Astrocyte of the spinal cord (primary cell): ENCODE data around the gene TMED4.

Experiments used
- DNase-seq: peaks from one replicate; pipeline ENCODE4 v3.0.0; 2011; ENCODE audit warnings: low read depth, low spot score
- H3K4me3 ChIP-seq: 2 replicates; pipeline ENCODE4 v1.5.1; 2011; ENCODE audit warnings: low read depth, mild to moderate bottlenecking, low read length, moderate library complexity
- in situ Hi-C: cut with HindIII; loops from 2 replicates; pipeline ENCODE4 v1.10.0; 2017; ENCODE audit warnings: low sequenced_read_pairs
- TF ChIP-seq, protein P1 (sequence below): IDR thresholded peaks from 2 replicates; pipeline ENCODE4 v1.5.1; 2012; ENCODE audit warnings: low read depth, mild to moderate bottlenecking, low read length, inconsistent platforms

The TMED4 gene

DNA sequence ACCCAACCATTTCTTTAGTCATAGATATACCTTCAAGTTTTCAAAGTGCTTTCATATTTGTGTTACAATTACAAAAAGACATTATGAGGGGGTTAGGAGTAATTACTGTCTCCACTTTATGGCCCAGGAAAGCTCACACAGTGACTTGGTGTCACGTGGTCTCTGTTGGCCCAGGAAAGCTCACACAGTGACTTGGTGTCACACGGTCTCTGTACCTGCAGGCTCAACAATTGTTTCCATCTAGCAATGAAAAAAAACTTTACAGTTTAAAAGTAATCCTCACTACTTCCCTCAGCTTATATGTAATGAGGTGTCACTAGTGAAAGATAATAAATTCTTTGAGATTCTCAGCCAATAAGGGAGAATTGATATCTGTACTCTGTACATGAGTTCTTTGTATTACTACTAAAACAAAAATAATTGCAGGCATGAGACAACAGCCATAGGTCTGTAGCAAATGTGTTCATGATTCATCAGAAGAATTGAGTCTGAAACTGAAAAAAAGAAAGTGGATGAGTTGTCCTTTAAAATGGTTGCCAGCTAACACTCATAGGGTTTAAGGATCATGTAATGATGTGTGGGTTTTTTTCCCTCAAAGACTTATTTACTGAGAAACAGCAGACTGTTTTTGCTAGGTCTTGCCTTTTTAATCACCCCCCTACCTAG, 35.3 kb upstream of the TMED4 start:
- TF ChIP-seq, protein P1, sequence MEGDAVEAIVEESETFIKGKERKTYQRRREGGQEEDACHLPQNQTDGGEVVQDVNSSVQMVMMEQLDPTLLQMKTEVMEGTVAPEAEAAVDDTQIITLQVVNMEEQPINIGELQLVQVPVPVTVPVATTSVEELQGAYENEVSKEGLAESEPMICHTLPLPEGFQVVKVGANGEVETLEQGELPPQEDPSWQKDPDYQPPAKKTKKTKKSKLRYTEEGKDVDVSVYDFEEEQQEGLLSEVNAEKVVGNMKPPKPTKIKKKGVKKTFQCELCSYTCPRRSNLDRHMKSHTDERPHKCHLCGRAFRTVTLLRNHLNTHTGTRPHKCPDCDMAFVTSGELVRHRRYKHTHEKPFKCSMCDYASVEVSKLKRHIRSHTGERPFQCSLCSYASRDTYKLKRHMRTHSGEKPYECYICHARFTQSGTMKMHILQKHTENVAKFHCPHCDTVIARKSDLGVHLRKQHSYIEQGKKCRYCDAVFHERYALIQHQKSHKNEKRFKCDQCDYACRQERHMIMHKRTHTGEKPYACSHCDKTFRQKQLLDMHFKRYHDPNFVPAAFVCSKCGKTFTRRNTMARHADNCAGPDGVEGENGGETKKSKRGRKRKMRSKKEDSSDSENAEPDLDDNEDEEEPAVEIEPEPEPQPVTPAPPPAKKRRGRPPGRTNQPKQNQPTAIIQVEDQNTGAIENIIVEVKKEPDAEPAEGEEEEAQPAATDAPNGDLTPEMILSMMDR: no peak
- DNase-seq: peak; percentile 64
- in situ Hi-C loops: no loop called here
- H3K4me3 ChIP-seq: no peak overlapping the region

DNA sequence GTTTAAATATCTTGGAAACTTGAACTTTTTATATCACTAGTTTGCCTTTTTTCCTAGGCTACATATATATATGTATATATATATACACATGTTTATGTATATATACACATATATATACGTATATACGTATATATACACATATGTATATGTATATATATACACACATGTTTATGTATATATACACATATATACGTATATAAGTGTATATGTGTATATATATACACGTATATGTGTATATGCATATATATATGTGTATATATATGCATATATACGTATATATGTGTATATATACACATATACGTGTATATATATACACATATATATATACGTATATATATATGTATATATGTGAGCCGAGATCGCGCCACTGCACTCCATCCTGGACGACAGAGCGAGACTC, 34.5 kb upstream of the TMED4 start:
- TF ChIP-seq, protein P1: no peak
- H3K4me3 ChIP-seq: no peak overlapping the region
- in situ Hi-C loops: no loop called here
- no peak for DNase-seq

DNA sequence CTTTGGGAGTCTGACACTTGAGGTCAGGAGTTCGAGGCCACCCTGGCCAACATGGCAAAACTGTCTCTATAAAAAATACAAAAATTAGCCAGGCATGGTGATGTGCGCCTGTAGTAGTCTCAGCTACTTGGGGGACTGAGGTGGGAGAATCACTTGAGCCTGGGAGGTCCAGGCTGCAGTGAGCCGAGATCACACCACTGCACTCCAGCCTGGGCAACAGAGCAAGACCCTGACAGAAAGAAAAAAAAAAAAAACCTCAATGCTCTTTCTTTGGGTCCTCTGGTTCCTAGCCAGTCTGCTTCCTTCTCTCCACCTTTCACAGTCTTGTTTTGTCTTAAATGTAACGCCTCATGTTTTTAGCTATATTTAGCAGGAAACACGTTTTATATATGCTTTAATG, 33.8 kb upstream of the TMED4 start:
- in situ Hi-C loops: no loop called here
- DNase-seq: no peak
- H3K4me3 ChIP-seq: no peak overlapping the region
- TF ChIP-seq, protein P1: no peak

DNA sequence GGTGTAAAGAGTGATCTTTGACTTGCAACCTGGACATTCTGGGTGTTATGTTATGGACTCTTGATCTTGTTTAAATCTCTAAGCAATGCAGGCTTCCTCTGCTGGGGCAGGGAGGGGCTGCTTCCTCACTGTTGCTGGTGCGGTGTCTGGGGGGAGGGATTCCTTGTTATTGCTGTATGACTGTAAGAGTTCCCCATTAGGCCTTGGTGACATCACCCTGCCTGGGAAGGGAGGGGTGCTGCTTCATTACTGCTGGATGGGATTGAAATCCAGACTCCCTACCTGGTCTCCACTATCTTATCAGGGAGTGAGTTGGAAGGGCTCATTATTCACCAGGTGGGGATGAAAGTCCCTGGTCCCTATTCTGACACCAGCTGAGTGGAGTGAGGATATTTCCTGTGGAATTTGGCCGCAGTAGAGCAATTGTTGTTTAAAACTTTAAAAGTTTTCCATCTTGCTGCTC, 33.1 kb upstream of the TMED4 start:
- no peak overlapping the region for H3K4me3 ChIP-seq
- TF ChIP-seq, protein P1: no peak
- no peak for DNase-seq
- in situ Hi-C loops: no loop called here

DNA sequence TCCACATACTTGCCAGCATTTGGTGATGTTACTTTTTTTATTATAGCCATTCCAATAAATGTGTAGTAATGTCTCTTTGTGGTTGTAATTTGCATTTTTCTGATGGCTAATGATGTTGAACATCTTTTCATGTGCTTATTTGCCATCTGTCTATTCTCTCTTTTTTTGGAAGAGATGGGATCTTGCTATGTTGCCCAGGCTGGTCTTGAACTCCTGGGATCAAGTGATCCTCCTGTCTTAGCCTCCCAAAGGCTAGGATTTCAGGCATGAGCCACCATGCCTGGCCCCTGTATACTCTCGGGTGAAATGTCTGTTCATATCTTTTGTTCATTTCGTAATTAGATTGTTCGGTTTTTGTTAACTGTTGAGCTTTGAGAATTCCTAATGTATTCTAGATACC, 27.8 kb upstream of the TMED4 start:
- in situ Hi-C loops: no loop called here
- TF ChIP-seq, protein P1: no peak
- no peak for DNase-seq
- H3K4me3 ChIP-seq: no peak overlapping the region

DNA sequence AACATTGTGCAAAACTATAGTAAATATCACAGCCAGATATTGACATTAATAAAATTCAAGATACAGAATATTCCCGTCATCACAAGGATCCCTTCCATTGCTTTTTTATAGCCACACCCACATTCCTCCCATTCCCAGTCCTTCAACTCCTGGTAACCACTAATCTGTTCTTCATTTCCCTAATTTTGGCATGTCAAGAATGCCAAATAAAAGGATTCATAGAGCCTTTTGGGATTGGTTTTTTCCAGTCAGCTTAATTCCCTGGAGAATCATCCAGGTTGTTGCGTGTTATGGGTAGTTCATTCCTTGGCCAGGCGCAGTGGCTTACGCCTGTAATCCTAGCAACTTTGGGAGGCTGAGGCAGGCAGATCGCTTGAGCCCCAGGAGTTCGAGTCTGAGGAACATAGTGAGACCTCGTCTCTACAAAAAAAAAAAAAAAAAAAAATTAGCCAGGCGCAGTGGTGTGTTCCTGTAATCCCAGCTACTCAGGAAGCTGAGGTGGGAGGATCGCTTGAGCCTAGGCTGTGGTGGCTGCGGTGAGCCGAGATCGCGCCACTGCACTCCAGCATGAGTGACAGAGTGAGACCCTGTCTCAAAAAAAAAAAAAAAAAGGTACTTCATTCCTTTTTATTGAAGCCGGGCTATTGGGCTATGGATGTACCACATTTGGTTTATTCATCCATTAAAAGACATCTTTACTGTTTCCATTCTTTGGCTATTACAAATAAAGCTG, 27.1 kb upstream of the TMED4 start:
- TF ChIP-seq, protein P1: no peak
- no peak for DNase-seq
- H3K4me3 ChIP-seq: no peak overlapping the region
- in situ Hi-C loops: no loop called here
